Small intestine (tissue), 16 donors: Measurements from ENCODE around the gene OSGEP. TPM values are rescaled to one million over a fixed set of nuclear protein-coding genes. Genes with fewer than 3 reads are reported as not detected.

ENCODE experiments used
- DNase-seq, 2 donors: peaks; one replicate each; pipeline versions ENCODE4 v3.0.0 to v3.0.0-alpha.2; 2013
- FAIRE-seq: peaks from 2 replicates; lab custom pipeline; 2012; peaks lifted over from hg19 to GRCh38; lab: Jason Lieb, UNC
- H3K27ac ChIP-seq, 3 donors: one replicate each; pipeline ENCODE4 v1.5.1; 2013; ENCODE audit warnings: low read length in 2 of 3, mild to moderate bottlenecking in 2 of 3, control low read depth in 1 of 3, inconsistent platforms in 1 of 3, low read depth in 1 of 3, moderate library complexity in 1 of 3
- H3K27me3 ChIP-seq, 3 donors: one replicate each; pipeline ENCODE4 v1.6.1; 2013; ENCODE audit warnings: low read length in 3 of 3, inconsistent platforms in 1 of 3; ENCODE audit not compliant: control insufficient read depth in 3 of 3, insufficient read depth in 3 of 3
- H3K36me3 ChIP-seq, 3 donors: one replicate each; pipeline ENCODE4 v1.6.1; 2013; ENCODE audit warnings: low read length in 3 of 3, inconsistent platforms in 1 of 3, low read depth in 1 of 3, mild to moderate bottlenecking in 1 of 3, moderate library complexity in 1 of 3; ENCODE audit not compliant: control insufficient read depth in 3 of 3, insufficient read depth in 2 of 3
- H3K4me1 ChIP-seq, 3 donors: one replicate each; pipeline ENCODE4 v1.6.1; 2013; ENCODE audit warnings: low read length in 2 of 3, inconsistent platforms in 1 of 3, low read depth in 1 of 3, mild to moderate bottlenecking in 1 of 3, moderate library complexity in 1 of 3; ENCODE audit not compliant: control insufficient read depth in 3 of 3, insufficient read depth in 2 of 3
- H3K4me3 ChIP-seq, 3 donors: one replicate each; pipeline ENCODE4 v1.5.1; 2013; ENCODE audit warnings: low read length in 3 of 3, control low read depth in 1 of 3, inconsistent platforms in 1 of 3, low read depth in 1 of 3, mild to moderate bottlenecking in 1 of 3, moderate library complexity in 1 of 3
- H3K9me3 ChIP-seq, 2 donors: one replicate each; pipeline ENCODE4 v1.6.1; 2013; ENCODE audit warnings: low read depth in 1 of 2, low read length in 1 of 2; ENCODE audit not compliant: control insufficient read depth in 2 of 2, insufficient read depth in 1 of 2
- WGBS, 3 donors: extraction: QIAGEN DNeasy Blood & Tissue Kit; methylation state at CpG; one replicate each; pipeline ENCODE4 v1.1.7; 2013; 5-methylcytosine and 5-hydroxymethylcytosine counted together
- long read RNA-seq, 10 donors: transcript quantifications; one replicate each; lab custom pipeline, GENCODE V29; 2026
- polyA plus RNA-seq, 4 donors: library from polyadenylated mRNA; stranded (reverse) in 3 of 4; unstranded in 1 of 4; fragments of 200-250 nt in 3 of 4; fragments of 120-200 nt in 1 of 4; gene quantifications; one replicate each; pipeline versions ENCODE4 v1.2.1 to v1.2.3, GENCODE V29; 2013
- donor health status: healthy with polysubstance abuse.
- donor health status: control.
- donor health status: control.
- donor health status: Bipolar disorder and iron deficiency.
- donor health status: healthy.

The OSGEP gene
- 10 to 100 TPM; 38.6 to 59.1 (median 45.8) TPM for polyA plus RNA-seq
- long read RNA-seq, donor 1: 0 reads
- long read RNA-seq, donor 2, transcript OSGEP-201 (11 exons, 2,002 nt): major isoform, 5 of 10 reads
- long read RNA-seq, donor 2, partial matches to known transcripts: 0 of 10 reads
- long read RNA-seq, donor 2, other reads (novel, unspliced or antisense): 0 of 10 reads
- long read RNA-seq, donor 3, transcript OSGEP-201 (11 exons, 2,002 nt): major isoform, 7 of 17 reads
- long read RNA-seq, donor 3, partial matches to known transcripts: 0 of 17 reads
- long read RNA-seq, donor 3, other reads (novel, unspliced or antisense): 0 of 17 reads
- long read RNA-seq, donor 4, partial matches to known transcripts: 0 of 1 reads
- long read RNA-seq, donor 4, other reads (novel, unspliced or antisense): 0 of 1 reads
- long read RNA-seq, donor 5, partial matches to known transcripts: 0 of 5 reads
- long read RNA-seq, donor 5, other reads (novel, unspliced or antisense): 0 of 5 reads
- long read RNA-seq, donor 6, transcript OSGEP-201 (11 exons, 2,002 nt): major isoform, 7 of 21 reads
- long read RNA-seq, donor 6, partial matches to known transcripts: 10 of 21 reads
- long read RNA-seq, donor 6, other reads (novel, unspliced or antisense): 0 of 21 reads
- long read RNA-seq, donor 7: 0 reads
- long read RNA-seq, donor 8, partial matches to known transcripts: 0 of 1 reads
- long read RNA-seq, donor 8, other reads (novel, unspliced or antisense): 0 of 1 reads
- long read RNA-seq, donor 9, partial matches to known transcripts: 0 of 5 reads
- long read RNA-seq, donor 9, other reads (novel, unspliced or antisense): 0 of 5 reads
- long read RNA-seq, donor 10, transcript OSGEP-201 (11 exons, 2,002 nt): major isoform, 12 of 23 reads
- long read RNA-seq, donor 10, partial matches to known transcripts: 6 of 23 reads
- long read RNA-seq, donor 10, other reads (novel, unspliced or antisense): 0 of 23 reads

DNA sequence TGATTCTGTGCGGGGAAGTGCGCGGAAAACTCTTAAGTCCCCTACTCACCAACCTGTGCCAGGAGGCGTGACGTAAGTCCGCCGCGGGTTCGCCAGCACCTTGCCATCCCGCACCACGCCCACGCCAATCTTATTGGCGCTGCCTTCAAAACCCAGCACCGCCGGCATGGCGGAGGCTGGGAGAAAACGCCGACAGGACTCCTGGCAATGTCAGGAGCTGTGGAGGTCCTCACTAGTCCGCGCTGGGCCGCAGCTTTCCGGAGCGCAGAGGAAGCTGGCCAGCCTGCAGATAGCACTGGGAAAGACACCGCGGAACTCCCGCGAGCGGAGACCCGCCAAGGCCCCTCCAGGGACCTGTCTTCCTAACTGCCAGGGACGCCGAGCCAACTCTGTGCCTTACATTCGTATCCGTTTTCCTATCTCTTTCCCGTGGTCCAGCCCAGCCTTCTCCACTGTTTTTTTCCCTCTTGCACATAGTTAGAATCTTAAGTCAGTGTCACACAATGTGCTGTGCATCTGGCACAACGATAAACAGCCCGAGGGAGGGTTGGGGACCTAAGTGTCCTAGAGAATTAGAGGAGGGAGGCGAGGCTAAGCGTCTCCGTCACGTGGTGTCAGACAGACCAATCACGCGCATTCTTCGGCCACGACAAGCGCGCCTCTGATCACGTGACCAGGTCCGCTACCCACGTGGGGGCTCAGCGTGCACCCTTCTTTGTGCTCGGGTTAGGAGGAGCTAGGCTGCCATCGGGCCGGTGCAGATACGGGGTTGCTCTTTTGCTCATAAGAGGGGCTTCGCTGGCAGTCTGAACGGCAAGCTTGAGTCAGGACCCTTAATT lies at the start of gene OSGEP, which contains the start of gene APEX1:
OSGEP (minus strand) TSS at position 297 of the 839 bp plus-strand sequence; CDS start at position 168, 129 bp downstream.
APEX1 (plus strand) TSS at position 711 of the 839 bp plus-strand sequence. CDS start 420 bp downstream, outside the sequence.
- peaks cover 15 to 46% (median 16%) of the 10 kb centered on the region in 3 donors for H3K36me3 ChIP-seq
- 0% methylated on average over 53 to 56 of the region's 56 CpGs for whole genome bisulfite sequencing, 3 donors
- no peaks in the 10 kb centered on the region for H3K9me3 ChIP-seq
- FAIRE-seq (no peak), DNase-seq (peak; percentile 99)
- no peaks in the 10 kb centered on the region for H3K27me3 ChIP-seq
- H3K4me1 ChIP-seq: peaks cover 0 to 18% (median 5%) of the 10 kb centered on the region in 3 donors
- H3K4me3 ChIP-seq: peak within 1 kb of the TSS; percentile 48 to 79 (median 61)
- H3K27ac ChIP-seq: peak within 1 kb of the TSS; percentile 87 to 98 (median 95)

DNA sequence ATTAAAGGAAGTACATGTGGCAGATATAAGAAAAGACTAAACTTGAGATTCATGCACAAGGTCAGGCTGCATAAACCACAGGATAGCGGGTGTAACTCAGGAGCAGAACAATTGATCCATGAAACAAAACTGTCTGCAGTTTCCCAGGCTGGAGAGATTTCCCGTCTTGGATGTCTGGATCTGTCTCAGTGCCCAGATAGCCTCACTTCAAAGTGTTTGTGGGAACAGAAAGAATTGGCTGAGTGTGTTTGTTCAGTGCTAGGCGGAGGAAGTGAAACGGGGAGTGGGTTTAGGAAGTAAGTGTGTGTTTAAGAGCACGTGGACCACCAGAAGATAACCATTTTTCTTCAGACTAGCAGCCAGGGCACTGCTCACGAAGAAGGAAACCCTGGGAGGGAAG lies 49.3 kb upstream of the OSGEP start:
- DNase-seq (no peak), FAIRE-seq (no peak)
- Histone ChIP-seq H3K36me3 (no peaks in the 10 kb centered on the region), H3K27me3 (no peaks in the 10 kb centered on the region), H3K9me3 (no peaks in the 10 kb centered on the region), H3K4me1 (no peaks in the 10 kb centered on the region), H3K27ac (no peak overlapping the region), H3K4me3 (no peak overlapping the region)
- WGBS, 3 donors: 38 to 60% (median 54%) methylated on average over 6 of the region's 6 CpGs

DNA sequence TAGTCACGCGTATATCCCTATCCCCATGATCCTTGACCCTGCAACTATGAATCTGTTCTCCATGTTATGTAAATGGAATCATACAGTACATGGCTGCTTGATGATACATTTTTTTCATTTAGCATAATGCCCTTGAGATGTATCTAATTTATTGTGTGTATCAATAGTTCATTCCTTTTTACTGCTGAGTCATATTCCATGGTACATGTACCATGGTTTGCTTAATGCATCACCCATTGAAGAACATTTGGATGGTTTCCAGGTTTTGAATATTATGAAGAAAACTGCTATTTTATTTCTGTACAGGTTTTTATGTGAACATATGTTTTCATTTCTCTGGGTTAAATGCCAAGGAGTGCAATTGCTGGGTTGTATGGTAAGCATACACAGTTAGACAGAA lies 46.7 kb upstream of the OSGEP start:
- 92 to 99% (median 95%) methylated on average over 2 of the region's 2 CpGs for WGBS, 3 donors
- no peaks in the 10 kb centered on the region for H3K36me3 ChIP-seq
- no peak overlapping the region for H3K4me3 ChIP-seq
- no peaks in the 10 kb centered on the region for H3K27me3 ChIP-seq
- no peak overlapping the region for H3K27ac ChIP-seq
- H3K4me1 ChIP-seq: no peaks in the 10 kb centered on the region
- DNase-seq: peak in 1 of 2 donors; percentile 28
- FAIRE-seq: no peak
- no peaks in the 10 kb centered on the region for H3K9me3 ChIP-seq

DNA sequence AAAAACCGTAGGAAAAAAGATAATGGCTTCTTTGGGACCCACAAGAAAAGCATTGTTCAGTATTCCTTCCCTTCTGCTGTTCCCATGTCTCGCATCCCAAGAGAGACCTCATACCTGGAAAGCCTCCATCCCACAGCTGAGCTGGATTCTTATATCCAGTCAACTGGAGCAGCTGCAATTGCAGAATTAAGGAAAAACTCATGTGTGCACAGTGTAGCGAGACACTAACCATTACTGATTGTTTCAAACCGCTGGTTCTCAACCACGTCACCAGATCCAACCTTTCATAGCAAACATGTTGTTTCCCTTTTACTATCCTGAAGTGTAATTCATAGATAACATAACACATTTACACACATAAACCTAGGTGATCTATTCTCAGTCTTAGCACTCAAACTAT lies 45.3 kb upstream of the OSGEP start:
- Histone ChIP-seq H3K9me3 (no peaks in the 10 kb centered on the region), H3K27ac (no peak overlapping the region), H3K4me1 (no peaks in the 10 kb centered on the region), H3K36me3 (no peaks in the 10 kb centered on the region), H3K27me3 (no peaks in the 10 kb centered on the region), H3K4me3 (no peak overlapping the region)
- DNase-seq (no peak), FAIRE-seq (no peak)
- 91% methylated on average over 5 of the region's 5 CpGs for WGBS, 3 donors

DNA sequence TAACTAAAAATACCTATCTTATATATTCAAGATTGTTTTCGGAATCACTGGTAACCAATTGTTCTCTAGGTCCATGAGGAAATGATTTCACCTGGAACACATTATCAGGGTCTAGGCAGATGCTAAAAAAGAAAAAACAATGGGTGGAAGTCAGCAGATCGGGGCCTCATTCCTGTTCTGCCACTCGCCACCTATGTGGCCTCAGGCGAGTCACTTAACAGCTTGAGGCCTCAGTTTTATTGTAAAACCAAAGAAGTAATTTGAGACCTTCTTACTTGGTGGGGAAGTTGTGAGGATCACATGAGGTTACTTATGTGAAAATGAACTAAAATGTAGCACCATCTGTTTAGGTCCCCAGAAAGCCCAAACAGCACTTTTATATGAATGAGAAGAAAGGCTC lies 44.5 kb upstream of the OSGEP start:
- WGBS, 3 donors: 68 to 95% (median 90%) methylated on average over 4 of the region's 4 CpGs
- no peaks in the 10 kb centered on the region for H3K27me3 ChIP-seq

DNA sequence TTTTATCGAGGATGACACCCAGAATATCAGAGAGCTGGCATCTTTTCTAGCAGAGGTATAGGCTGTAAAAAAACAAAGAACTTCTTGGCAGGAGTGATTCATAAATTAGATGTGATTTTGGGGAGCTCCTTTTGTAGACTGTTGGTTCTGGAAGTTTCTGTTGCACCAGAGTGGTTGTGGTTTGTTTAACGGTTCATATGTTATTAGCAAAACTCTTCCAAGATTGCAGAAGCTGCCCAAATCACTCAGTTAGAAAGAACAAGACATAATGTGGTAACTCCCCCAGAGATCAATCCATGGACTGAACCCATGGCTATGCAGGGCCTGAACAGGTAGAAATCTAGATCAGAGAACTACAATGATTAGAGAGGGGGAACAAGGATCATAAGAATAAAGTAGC lies 44.0 kb upstream of the OSGEP start:
- no peaks in the 10 kb centered on the region for H3K9me3 ChIP-seq
- 79 to 82% (median 79%) methylated on average over 2 of the region's 2 CpGs for WGBS, 3 donors
- no peaks in the 10 kb centered on the region for H3K27me3 ChIP-seq
- H3K4me3 ChIP-seq: no peak overlapping the region
- no peak overlapping the region for H3K27ac ChIP-seq
- no peaks in the 10 kb centered on the region for H3K4me1 ChIP-seq
- no peaks in the 10 kb centered on the region for H3K36me3 ChIP-seq
- FAIRE-seq (no peak), DNase-seq (no peak)

More for the DNA sequence above, 44.5 kb upstream of the OSGEP start:
- Histone ChIP-seq H3K4me1 (no peaks in the 10 kb centered on the region), H3K36me3 (no peaks in the 10 kb centered on the region), H3K4me3 (no peak overlapping the region), H3K9me3 (no peaks in the 10 kb centered on the region), H3K27ac (no peak overlapping the region)
- FAIRE-seq (no peak), DNase-seq (no peak)

DNA sequence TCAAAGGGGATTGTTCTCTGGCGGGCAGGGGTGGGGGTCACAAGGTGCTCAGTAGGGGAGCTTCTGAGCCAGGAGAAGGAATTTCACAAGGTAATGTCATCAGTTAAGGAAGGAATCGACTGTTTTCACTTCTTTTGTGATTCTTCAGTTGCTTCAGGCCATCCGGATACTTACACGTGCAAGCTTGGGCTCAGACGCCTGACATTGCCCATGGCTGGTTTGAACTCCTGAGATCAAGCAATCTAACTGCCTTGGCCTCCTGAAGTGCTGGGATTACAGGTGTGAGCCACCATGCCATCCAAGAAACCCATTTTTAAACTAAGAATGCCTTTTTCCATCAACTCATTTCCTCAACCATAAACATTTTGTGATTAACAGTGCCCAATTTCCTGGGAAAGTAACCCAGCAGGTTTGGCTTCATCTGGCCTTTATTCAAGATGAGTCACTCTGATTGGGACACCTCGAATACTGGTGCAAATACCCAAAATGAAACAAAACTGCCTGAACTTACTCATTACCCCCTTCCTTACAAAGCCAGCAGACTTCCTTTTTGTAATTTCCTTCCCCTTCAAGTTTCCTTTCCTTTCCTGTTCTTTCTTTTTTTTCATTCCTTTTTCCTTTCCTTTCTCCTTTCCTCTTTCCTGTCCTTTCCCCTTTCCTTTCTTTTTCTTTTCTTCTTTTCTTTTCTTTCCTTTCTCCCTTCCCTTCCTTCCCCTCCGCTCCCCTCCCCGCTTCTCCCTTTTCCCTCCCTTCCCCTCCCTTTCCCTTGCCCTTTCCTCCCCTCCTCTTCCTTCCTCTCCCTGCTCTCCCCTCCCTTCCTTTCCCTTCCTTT lies 40.5 kb upstream of the OSGEP start:
- Histone ChIP-seq H3K27me3 (no peaks in the 10 kb centered on the region), H3K27ac (no peak overlapping the region), H3K9me3 (no peaks in the 10 kb centered on the region), H3K4me1 (no peaks in the 10 kb centered on the region), H3K4me3 (no peak overlapping the region), H3K36me3 (no peaks in the 10 kb centered on the region)
- FAIRE-seq (no peak), DNase-seq (no peak)
- 79 to 82% (median 80%) methylated on average over 8 of the region's 8 CpGs for WGBS, 3 donors
